HG03159 (cell line): Measurements from ENCODE around the gene SKI.

Experiments used
- ATAC-seq: cut with Tn5 transposase; IDR thresholded peaks from one replicate; pipeline ENCODE4 v1.9.1; 2021; ENCODE audit warnings: mild to moderate bottlenecking, moderate library complexity; ENCODE audit not compliant: unreplicated experiment

SKI gene

GRCh38 chr1:2274231-2274928 lies 46.3 kb downstream of the SKI start:
- ATAC-seq, result no peak

- ATAC-seq, result no peak
These were observed 46.9 kb downstream of the SKI start for GRCh38 chr1:2274929-2275475.

GRCh38 chr1:2275796-2276536 lies 47.8 kb downstream of the SKI start:
- no peak for ATAC-seq

- no peak for ATAC-seq
These were observed 48.9 kb downstream of the SKI start for GRCh38 chr1:2276803-2277580.

- ATAC-seq, result no peak
These were observed 49.8 kb downstream of the SKI start for GRCh38 chr1:2277741-2278488.

- no peak for ATAC-seq
These were observed 50.6 kb downstream of the SKI start for GRCh38 chr1:2278591-2279209.

GRCh38 chr1:2279210-2279639 lies 51.1 kb downstream of the SKI start:
- ATAC-seq, result no peak

GRCh38 chr1:2279817-2280216 lies 51.7 kb downstream of the SKI start:
- no peak for ATAC-seq

GRCh38 chr1:2282556-2283270 lies 54.6 kb downstream of the SKI start:
- ATAC-seq, result no peak

GRCh38 chr1:2283371-2283990 lies 55.4 kb downstream of the SKI start:
- ATAC-seq, result no peak

GRCh38 chr1:2283991-2284895 lies 56.1 kb downstream of the SKI start:
- no peak for ATAC-seq

GRCh38 chr1:2284932-2285331 lies 56.8 kb downstream of the SKI start:
- no peak for ATAC-seq

GRCh38 chr1:2286923-2287322 lies 58.8 kb downstream of the SKI start:
- no peak for ATAC-seq

- no peak for ATAC-seq
These were observed 59.5 kb downstream of the SKI start for GRCh38 chr1:2287649-2288048.

GRCh38 chr1:2288311-2288710 lies 60.2 kb downstream of the SKI start:
- ATAC-seq, result no peak

GRCh38 chr1:2288816-2289536 lies 60.9 kb downstream of the SKI start:
- no peak for ATAC-seq

GRCh38 chr1:2289607-2290006 lies 61.5 kb downstream of the SKI start:
- no peak for ATAC-seq
